ENCODE measurements around the gene ACTR3C.

Gene ACTR3C

DNA sequence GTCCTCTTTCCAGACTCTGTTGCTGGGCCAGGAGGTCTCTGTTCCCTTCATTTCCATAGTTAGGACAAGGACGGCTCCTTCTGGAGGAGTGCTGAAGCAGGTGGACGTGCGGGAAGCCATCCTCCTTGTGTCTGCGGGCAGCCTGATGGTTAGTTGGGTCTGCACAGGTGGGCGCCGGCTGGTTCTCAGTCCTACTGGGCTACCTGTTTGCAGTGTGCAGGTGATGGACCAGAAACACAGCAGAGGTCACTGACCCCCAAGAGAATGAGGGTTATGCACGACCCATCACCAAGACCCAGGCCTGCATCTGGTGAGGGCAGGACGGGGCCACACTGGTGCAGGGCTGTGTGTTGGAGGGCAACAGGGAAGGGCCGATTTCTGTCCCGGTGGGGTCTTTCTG, 10.3 kb upstream of the ACTR3C start:
- H3K27ac ChIP-seq = no peak overlapping the region
- no peak for TF ChIP-seq CTCF (conservative IDR thresholded peaks at IDR 0.05)

DNA sequence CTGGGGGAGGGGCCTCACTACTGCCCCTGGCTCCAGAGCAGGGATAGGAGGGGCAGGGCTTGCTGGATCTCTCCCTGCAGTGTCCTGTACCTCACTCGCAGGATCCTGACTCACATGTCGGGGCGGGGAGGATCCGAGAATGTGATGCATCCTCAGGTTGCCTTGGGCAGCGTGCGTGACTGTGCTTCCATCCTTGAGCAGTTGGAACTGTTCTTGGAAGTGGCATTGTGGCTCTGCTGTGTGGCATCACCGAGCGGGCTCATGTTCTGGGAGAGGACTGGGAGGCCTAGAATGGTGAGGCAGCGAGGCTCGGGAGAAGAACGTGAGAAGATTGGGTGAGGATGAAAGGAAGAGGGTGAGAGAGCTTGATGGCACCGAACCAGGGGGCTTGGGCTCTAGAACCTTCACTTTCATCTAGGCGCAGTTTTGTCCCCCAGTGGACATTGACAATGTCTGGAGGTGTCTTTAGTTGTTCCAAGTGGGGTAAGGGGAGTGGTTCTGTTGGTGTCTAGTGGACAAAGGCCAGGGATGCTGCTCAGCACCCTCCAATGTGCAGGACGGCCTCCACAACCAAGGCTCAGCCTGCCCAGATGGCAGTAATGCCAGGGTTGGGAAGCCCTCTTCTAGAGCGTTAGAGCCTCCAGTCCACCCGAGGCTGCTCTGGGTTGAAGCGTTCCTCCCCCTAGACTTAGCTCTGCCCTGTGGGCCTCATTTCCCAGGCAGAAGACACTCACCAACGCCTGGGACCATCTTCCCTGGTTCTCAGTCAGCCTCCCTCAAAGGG, 9.7 kb upstream of the ACTR3C start:
- no peak overlapping the region for H3K27ac ChIP-seq
- no peak for TF ChIP-seq CTCF (conservative IDR thresholded peaks at IDR 0.05)

- no peak for TF ChIP-seq CTCF (conservative IDR thresholded peaks at IDR 0.05)
- no peak overlapping the region for H3K27ac ChIP-seq
Observed at GRCh38 chr7:150330211-150330885, 7.0 kb upstream of the ACTR3C start.

- no peak overlapping the region for H3K27ac ChIP-seq
- no peak for TF ChIP-seq CTCF (conservative IDR thresholded peaks at IDR 0.05)
Observed at GRCh38 chr7:150329331-150330120, 6.2 kb upstream of the ACTR3C start.

DNA sequence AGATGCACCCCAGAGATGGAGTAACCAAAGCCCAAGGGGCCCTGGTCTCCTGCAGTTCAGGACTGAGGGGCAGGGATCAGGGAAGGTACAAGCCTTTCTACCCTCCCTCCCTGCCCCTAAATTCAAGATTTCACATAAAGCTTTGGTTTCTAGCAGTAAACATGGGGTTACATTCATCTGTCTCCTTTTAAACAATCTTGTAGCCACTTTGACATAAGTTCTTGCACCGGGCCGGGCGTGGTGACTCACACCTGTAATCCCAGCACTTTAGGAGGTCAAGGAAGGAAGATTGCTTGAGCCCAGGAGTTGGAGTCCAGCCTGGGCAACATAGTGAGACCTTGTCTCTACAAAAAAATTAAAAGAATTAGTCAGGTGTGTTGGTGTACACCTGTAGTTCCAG, 4.0 kb upstream of the ACTR3C start:
- no peak for TF ChIP-seq CTCF (conservative IDR thresholded peaks at IDR 0.05)
- no peak overlapping the region for H3K27ac ChIP-seq

GRCh38 chr7:150326657-150327268, 3.4 kb upstream of the ACTR3C start:
- no peak for TF ChIP-seq CTCF (conservative IDR thresholded peaks at IDR 0.05)
- H3K27ac ChIP-seq = no peak overlapping the region

DNA sequence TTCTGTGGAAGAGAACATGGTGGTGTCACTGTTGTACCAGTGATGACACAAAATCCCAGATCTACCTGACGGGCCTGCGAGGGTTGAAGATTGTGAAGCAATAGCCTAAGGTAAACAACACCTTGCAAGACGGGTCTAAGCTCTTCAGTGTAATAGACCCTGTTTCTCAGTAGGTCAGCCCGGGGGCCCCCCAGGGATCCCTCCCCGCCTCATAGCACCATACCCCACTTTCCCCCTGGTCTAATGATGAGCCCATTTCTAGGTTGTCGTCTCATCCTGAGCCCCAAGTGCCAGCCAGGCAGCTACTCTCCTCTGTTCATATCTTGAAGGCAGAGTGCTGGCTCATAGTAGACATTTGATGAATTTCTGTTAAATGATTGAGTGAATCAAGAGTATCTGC, 2.6 kb upstream of the ACTR3C start:
- no peak for TF ChIP-seq CTCF (conservative IDR thresholded peaks at IDR 0.05)
- H3K27ac ChIP-seq = no peak overlapping the region

Data from VCaP (cell line).